MCF 10A (cell line): ENCODE results near the gene CLCN6. TPM values are rescaled to one million over a fixed set of nuclear protein-coding genes. Genes with fewer than 3 reads are reported as not detected.
A peak's percentile ranks its signal among the peaks of the same experiment; 100 is the strongest.
"Not testable (repeated sequence)": the region's sequence is repeated elsewhere in the genome, so short reads cannot be mapped to it uniquely, and the experiment has no call there.

ENCODE experiments used
- BruUV-seq: library from RNA; stranded (reverse); fragments of 400-500 nt; replicated peaks from 2 replicates; lab custom pipeline; 2021; lab: Mats Ljungman, UMichigan
- CTCF ChIA-PET: fragments of 300-600 bp; sonication (Branson Sonifier 250); formaldehyde crosslinking; extraction: SDS; loops from one replicate; lab custom pipeline; 2021; ENCODE audit warnings: antibody characterized with exemption, inconsistent platforms; lab: Yijun Ruan, JAX
- POLR2A ChIA-PET: fragments of 300-600, 350-650 bp; sonication (Branson Sonifier 250); formaldehyde crosslinking; extraction: SDS; loops from one replicate; lab custom pipeline; 2020; ENCODE audit warnings: antibody characterized with exemption, inconsistent platforms; lab: Yijun Ruan, JAX
- DNase-seq: peaks from one replicate; pipeline ENCODE4 v3.0.0-alpha.2; 2018; ENCODE audit not compliant: unreplicated experiment
- H3K27ac Mint-ChIP-seq: one replicate; pipeline ENCODE4 v1.8.0; 2022; ENCODE audit warnings: mild to moderate bottlenecking, low read depth, mixed read lengths; ENCODE audit not compliant: unreplicated experiment
- H3K27me3 Mint-ChIP-seq: one replicate; pipeline ENCODE4 v1.8.0; 2022; ENCODE audit warnings: mixed read lengths; ENCODE audit not compliant: insufficient read depth, unreplicated experiment
- H3K36me3 Mint-ChIP-seq: one replicate; pipeline ENCODE4 v1.8.0; 2022; ENCODE audit warnings: mild to moderate bottlenecking, moderate library complexity, mixed read lengths; ENCODE audit not compliant: insufficient read depth, unreplicated experiment
- H3K4me1 Mint-ChIP-seq: one replicate; pipeline ENCODE4 v1.8.0; 2022; ENCODE audit warnings: mixed read lengths; ENCODE audit not compliant: insufficient read depth, unreplicated experiment
- H3K4me3 Mint-ChIP-seq: one replicate; pipeline ENCODE4 v1.8.0; 2022; ENCODE audit warnings: mild to moderate bottlenecking, moderate library complexity, mixed read lengths; ENCODE audit not compliant: unreplicated experiment
- H3K9me3 Mint-ChIP-seq: one replicate; pipeline ENCODE4 v1.8.0; 2022; ENCODE audit warnings: mixed read lengths; ENCODE audit not compliant: unreplicated experiment
- intact Hi-C: fragments of 100-400 bp; cut with micrococcal nuclease; formaldehyde crosslinking; loops from 2 replicates; pipeline ENCODE4 v1.14.1; 2022
- total RNA-seq: library from RNA; stranded (reverse); gene quantifications from 2 replicates; pipeline ENCODE4 v1.2.3, GENCODE V29; 2022
- TF ChIP-seq, protein P1 (sequence below): fragments of 200-600 bp; IDR thresholded peaks from one replicate; pipeline ENCODE4 v1.8.0; 2022; ENCODE audit warnings: antibody characterized with exemption, mild to moderate bottlenecking; ENCODE audit not compliant: unreplicated experiment

CLCN6 gene
- total RNA-seq, 1 experiment from 2014 or later, result 12.3 TPM

DNA sequence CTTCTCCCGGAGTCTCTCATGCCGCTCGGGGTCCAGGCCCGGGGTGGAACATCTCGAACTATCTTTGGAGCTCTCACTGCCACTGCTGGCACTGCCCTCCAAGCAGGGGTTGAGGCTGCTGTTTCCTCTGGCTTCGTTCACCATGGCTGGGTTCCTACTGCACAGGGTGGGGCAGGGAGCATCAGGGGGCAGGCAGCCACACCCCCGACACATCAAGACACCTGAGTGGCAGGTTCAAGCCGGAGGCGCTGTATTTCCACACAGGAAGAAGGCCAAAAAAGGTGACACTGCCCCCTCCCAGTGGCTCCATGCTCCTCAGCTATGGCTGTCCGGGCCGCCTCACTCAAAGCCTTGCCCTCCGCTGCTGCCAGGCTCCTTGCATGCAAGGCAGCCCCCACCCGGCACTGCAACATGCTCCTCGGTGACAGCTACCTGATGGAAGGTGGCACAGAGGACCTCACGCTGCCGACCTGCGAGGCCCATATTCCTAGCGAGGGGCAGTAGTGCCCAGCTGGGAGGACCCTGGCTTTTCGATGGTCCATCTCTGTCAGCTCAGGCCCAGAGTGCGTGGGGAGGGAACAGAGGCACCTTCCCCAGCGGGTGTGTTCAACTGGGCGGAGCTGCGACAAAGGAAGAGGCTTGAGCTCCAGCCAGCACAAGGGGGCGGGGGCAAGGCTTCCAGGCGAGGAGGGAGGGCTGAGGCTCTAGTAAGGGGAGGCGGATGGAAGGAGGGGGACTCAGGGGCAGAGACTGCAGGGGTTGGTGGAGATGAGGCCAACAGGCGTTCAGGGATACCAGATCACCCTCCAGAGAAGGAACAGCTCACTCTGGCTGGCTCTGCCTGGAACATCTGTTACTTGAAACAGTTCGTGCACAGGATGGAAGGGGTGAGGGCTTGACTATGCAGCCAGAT, 2.8 kb upstream of the CLCN6 start:
- Mint-ChIP-seq H3K27ac (peak overlapping the region; percentile 75), H3K4me3 (peak overlapping the region; percentile 95), H3K9me3 (no peaks in the 10 kb centered on the region), H3K36me3 (peaks cover 44% of the 10 kb centered on the region), H3K4me1 (peaks cover 27% of the 10 kb centered on the region), H3K27me3 (no peaks in the 10 kb centered on the region)
- ChIA-PET CTCF (interaction anchor here (0.5 to 2.5 kb wide), 6 partner anchors 16 to 769 kb away, joined by 3 to 6 read pairs (median 4); no protein-coding TSS in a partner anchor), POLR2A (interaction anchor here (0.5 to 4.9 kb wide), 11 partner anchors 14 to 317 kb away, joined by 3 to 87 read pairs (median 5); partner anchors contain the start of genes AGTRAP and FBXO44)
- no TSS peak for BruUV-seq
- DNase-seq, result peak; percentile 93
- TF ChIP-seq, protein P1, sequence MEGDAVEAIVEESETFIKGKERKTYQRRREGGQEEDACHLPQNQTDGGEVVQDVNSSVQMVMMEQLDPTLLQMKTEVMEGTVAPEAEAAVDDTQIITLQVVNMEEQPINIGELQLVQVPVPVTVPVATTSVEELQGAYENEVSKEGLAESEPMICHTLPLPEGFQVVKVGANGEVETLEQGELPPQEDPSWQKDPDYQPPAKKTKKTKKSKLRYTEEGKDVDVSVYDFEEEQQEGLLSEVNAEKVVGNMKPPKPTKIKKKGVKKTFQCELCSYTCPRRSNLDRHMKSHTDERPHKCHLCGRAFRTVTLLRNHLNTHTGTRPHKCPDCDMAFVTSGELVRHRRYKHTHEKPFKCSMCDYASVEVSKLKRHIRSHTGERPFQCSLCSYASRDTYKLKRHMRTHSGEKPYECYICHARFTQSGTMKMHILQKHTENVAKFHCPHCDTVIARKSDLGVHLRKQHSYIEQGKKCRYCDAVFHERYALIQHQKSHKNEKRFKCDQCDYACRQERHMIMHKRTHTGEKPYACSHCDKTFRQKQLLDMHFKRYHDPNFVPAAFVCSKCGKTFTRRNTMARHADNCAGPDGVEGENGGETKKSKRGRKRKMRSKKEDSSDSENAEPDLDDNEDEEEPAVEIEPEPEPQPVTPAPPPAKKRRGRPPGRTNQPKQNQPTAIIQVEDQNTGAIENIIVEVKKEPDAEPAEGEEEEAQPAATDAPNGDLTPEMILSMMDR, result no peak
- intact Hi-C loops, result no loop called here

DNA sequence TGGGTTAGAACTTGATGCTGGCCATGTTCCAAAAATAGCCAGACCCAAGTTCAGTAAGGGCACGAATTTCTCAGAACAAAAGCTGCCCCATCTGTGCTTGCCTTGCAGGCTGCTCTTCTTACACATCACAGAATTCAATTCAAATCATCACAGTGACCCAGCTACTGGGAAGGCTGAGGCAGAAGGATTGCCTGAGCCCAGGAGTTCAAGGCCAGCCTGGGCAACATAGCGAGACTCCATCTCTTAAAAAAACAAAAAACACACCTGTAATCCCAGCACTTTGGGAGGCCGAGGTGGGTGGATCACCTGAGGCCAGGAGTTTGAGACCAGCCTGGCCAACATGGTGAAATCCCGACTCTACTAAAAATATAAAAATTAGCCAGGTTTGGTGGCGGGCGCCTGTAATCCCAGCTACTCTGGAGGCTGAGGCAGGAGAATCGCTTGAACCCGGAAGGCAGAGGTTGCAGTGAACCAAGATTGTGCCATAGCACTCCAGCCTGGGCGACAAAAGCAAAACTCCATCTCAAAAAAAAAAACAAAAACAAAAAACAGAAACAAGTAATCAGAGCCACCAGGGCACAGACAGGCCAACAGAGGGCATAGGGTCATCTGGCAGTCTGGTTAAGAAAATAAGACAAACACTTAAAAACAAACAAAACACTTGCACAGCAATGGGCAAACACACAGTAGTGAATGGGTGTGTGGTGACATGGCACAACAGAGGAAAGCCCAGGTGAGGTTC, 1.9 kb upstream of the CLCN6 start:
- Mint-ChIP-seq H3K36me3 (peaks cover 46% of the 10 kb centered on the region), H3K4me1 (peaks cover 32% of the 10 kb centered on the region), H3K4me3 (peak overlapping the region; percentile 95), H3K27ac (peak overlapping the region; percentile 96)
- ChIA-PET POLR2A (interaction anchor here (0.5 to 4.9 kb wide), 12 partner anchors 15 to 318 kb away, joined by 3 to 87 read pairs (median 4); partner anchors contain the start of genes AGTRAP and FBXO44), CTCF (interaction anchor here (0.5 to 2.5 kb wide), 5 partner anchors 17 to 1729 kb away, joined by 3 to 6 read pairs (median 3); no protein-coding TSS in a partner anchor)
- not testable (repeated sequence) for BruUV-seq, H3K9me3 Mint-ChIP-seq, H3K27me3 Mint-ChIP-seq, DNase-seq
- intact Hi-C loops, result loop anchor here (2.0 kb wide), 1 partner anchor 13 kb away; no protein-coding TSS in a partner anchor

DNA sequence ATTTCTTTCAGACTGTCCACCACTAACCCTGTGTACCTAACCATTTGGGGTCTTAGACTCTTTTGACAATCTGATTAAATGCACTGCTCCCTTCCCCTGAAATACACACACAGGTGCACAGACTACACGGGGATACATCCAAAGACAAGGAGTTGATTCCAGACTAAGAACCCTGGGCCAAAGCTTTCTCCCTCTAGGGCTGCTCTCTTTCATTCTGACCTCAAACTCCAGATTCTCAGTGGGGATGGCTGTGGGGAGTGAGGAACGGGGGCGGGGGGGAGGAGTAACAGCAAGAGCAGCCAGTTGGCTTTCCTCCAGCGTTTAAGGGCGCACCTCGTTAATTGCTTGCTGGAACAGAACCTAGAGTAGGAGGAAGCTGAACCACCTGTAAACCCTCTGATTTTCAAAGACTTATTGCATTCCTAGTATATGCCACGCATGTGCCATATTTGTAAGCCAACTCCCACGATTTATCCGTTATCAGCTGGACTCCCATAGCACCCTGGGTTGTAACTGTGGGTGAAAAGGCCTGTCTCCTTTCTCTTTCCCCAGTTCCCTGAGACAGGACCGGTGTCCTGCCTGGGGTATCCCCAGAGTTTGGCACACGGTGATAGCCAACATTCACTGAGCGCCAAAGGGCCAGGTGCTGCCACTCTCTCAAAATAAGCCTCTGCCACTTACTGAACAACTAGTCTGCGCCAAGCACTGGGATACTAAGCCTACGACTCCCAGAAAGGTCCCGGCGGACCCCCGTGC, 1.1 kb upstream of the CLCN6 start:
- Mint-ChIP-seq H3K36me3 (peaks cover 41% of the 10 kb centered on the region), H3K4me1 (peaks cover 34% of the 10 kb centered on the region), H3K27me3 (no peaks in the 10 kb centered on the region), H3K4me3 (peak overlapping the region; percentile 95), H3K9me3 (no peaks in the 10 kb centered on the region), H3K27ac (peak overlapping the region; percentile 96)
- POLR2A ChIA-PET, result interaction anchor here (0.6 to 4.9 kb wide), 8 partner anchors 16 to 192 kb away, joined by 3 to 87 read pairs (median 5); partner anchors contain the start of genes AGTRAP and FBXO44
- TSS peak; percentile 58 for BruUV-seq
- peak; percentile 84 for DNase-seq
- intact Hi-C loops, result loop anchor here (2.0 kb wide), 1 partner anchor 14 kb away; no protein-coding TSS in a partner anchor
- CTCF ChIA-PET, result interaction anchor here (0.6 to 2.5 kb wide), 4 partner anchors 17 to 1728 kb away, joined by 3 to 6 read pairs (median 4); no protein-coding TSS in a partner anchor
- TF ChIP-seq, protein P1, result no peak
